ENCODE data around the gene ZMYM2.

GRCh38 chr13:19962894-19963293, 4.4 kb downstream of the ZMYM2 start:
- no peak for TF ChIP-seq SUZ12 (IDR thresholded peaks at IDR 0.05; ENCODE audit: extremely low read depth, insufficient read depth, insufficient read length)
- TF ChIP-seq YY1 (IDR thresholded peaks at IDR 0.05; ENCODE audit: insufficient read depth, insufficient read length): no peak

Measured in NT2/D1 (cell line).